Measurements from ENCODE around the gene DCC.

DNA sequence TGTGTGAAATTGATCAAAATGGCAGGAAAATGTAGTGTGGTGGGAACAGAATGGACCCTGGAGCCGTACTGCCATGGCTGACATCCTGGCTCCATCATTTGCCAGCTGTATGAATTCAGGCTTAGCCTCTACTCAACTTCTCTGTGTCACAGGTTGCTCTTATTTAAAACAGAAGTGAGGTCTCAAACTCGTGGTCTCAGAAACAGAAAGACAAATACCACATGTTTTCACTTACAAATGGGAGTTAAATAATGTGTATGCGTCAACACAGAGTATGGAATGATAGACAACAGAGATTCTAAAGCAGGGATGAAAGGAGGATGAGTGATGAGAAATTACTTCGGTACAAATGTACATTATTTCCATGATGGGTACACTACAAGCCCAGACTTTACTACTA lies 227.4 kb downstream of the DCC start:
- no peak for TF ChIP-seq CTCF (conservative IDR thresholded peaks at IDR 0.05 in 1 of 2, IDR thresholded peaks at IDR 0.05 in 1 of 2; ENCODE audit: low read depth in 1 of 2, low read length in 2 of 2)
- TF ChIP-seq EZH2 (IDR thresholded peaks at IDR 0.05; ENCODE audit: low read length, missing control alignments), result no peak

Measured in fibroblast of lung (primary cell).